Hepatocyte (in vitro differentiated cells): ENCODE data around the gene ZBTB6.

ENCODE experiments used
- CTCF ChIP-seq: fragments of 200-600 bp; sonication (generic); IDR thresholded peaks from 2 replicates; pipeline ENCODE4 v1.5.1; 2016; ENCODE audit warnings: antibody characterized with exemption, mild to moderate bottlenecking; ENCODE audit not compliant: poor library complexity
- EZH2 ChIP-seq: fragments of 200-600 bp; sonication (generic); IDR thresholded peaks from 2 replicates; pipeline ENCODE4 v1.6.1; 2016; ENCODE audit warnings: antibody characterized with exemption, mild to moderate bottlenecking, borderline replicate concordance

DNA sequence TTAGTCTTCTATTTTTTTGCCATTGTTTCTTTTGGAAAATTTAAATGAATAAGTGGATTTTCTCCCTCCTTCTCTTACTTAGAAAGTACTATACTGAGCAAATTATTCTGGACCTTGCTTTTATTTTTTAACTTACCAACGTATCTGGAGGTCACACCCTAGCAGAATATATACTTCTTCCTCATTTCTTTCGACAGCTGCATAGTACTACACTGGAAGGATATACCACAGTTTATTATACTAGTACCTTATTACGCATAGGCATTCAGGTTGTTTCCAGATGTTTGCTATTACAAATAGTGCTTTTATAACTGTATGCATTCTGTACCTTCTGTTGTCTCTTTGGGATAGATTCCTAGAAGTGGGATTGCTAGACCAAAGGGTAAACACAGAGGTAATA is 24.6 kb downstream of the ZBTB6 start:
- TF ChIP-seq CTCF (no peak), EZH2 (no peak)
